Coronary artery (tissue), 2 donors: ENCODE results near the gene FAM98A.

ENCODE experiments used
- DNase-seq: peaks from one replicate; pipeline ENCODE4 v3.0.0-alpha.2; 2017; ENCODE audit warnings: low spot score
- H3K27ac ChIP-seq, 2 donors: fragments of 200-600 bp; sonication (generic); one replicate each; pipeline ENCODE4 v1.5.1; 2016 to 2019
- H3K4me3 ChIP-seq: fragments of 200-600 bp; sonication (generic); 2 replicates; pipeline ENCODE4 v1.5.1; 2016; ENCODE audit warnings: mild to moderate bottlenecking, moderate library complexity
- CTCF ChIP-seq: fragments of 200-600 bp; sonication (generic); IDR thresholded peaks from one replicate; pipeline ENCODE4 v1.5.1; 2019; ENCODE audit warnings: antibody characterized with exemption

FAM98A gene

GRCh38 chr2:33598561-33599174 is 431 bp downstream of the FAM98A start:
- H3K4me3 ChIP-seq = peak overlapping the region; percentile 96
- DNase-seq = no peak

GRCh38 chr2:33597026-33597425 is 2.1 kb downstream of the FAM98A start:
- Histone ChIP-seq H3K27ac (no peak overlapping the region), H3K4me3 (peak overlapping the region; percentile 96)
- no peak for TF ChIP-seq CTCF
- DNase-seq = no peak

More at GRCh38 chr2:33598561-33599174, 431 bp downstream of the FAM98A start:
- TF ChIP-seq CTCF = no peak
- H3K27ac ChIP-seq = peak overlapping the region; percentile 89 to 96

- Histone ChIP-seq H3K4me3 (no peak overlapping the region), H3K27ac (no peak overlapping the region)
- DNase-seq = no peak
- no peak for TF ChIP-seq CTCF
Observed at GRCh38 chr2:33595385-33595784, 3.7 kb downstream of the FAM98A start.

GRCh38 chr2:33589444-33589843 is 9.7 kb downstream of the FAM98A start:
- H3K4me3 ChIP-seq = no peak overlapping the region
- no peak for DNase-seq
- peak overlapping the region; percentile 26 to 27 for H3K27ac ChIP-seq
- no peak for TF ChIP-seq CTCF

GRCh38 chr2:33588232-33588631 is 10.9 kb downstream of the FAM98A start:
- no peak for DNase-seq
- Histone ChIP-seq H3K4me3 (no peak overlapping the region), H3K27ac (no peak overlapping the region)
- no peak for TF ChIP-seq CTCF

GRCh38 chr2:33586766-33587165 is 12.3 kb downstream of the FAM98A start:
- no peak for TF ChIP-seq CTCF
- DNase-seq = no peak
- Histone ChIP-seq H3K4me3 (no peak overlapping the region), H3K27ac (no peak overlapping the region)

- no peak for DNase-seq
- H3K27ac ChIP-seq = no peak overlapping the region
- no peak overlapping the region for H3K4me3 ChIP-seq
- TF ChIP-seq CTCF = peak; percentile 70
Observed at GRCh38 chr2:33583194-33583938, 15.7 kb downstream of the FAM98A start.
